DMS114 treated with DMSO at 0.1 percent for 48 hours (cell line): ENCODE results near the gene ARHGEF7.

Source experiments
- DNase-seq: peaks from one replicate; lab custom pipeline; 2025; ENCODE audit not compliant: unreplicated experiment; lab: John Stamatoyannopoulos, UW

Gene ARHGEF7

GRCh38 chr13:111131611-111132010, 16.5 kb downstream of the ARHGEF7 start:
- no peak for DNase-seq

DNA sequence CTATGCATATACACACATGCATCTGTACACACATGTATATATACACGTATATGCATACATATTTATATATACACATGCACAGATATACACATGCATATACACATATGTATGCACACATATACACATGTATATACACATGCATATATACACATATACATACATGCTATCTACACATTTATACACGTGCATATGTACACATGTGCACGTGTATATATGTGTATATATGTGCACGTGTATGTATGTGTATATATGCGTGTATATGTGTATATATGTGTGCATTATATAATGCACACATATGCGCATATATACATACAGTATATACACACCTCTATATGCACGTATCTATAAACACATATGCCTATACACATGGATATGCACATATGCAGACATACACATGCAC, 17.8 kb downstream of the ARHGEF7 start:
- DNase-seq = no peak

DNA sequence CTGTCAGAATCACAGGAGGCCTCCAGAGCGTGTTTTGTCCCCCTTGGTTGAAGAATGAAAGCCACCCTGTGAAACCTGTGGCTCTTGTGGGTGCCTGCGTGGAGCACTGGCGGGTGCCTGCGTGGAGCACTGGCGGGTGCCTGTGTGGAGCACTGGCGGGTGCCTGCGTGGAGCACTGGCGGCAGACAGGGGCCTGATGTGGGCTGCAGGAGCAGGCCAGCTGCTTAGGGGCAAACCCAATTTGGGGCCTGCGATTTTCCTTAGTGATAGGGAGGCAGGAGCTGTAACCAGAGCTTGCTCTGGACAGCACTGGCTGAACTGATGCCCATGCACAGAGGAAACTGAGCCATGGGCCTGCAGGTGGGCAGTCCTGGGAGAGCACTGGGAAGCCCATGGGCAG, 24.3 kb downstream of the ARHGEF7 start:
- DNase-seq = no peak

DNA sequence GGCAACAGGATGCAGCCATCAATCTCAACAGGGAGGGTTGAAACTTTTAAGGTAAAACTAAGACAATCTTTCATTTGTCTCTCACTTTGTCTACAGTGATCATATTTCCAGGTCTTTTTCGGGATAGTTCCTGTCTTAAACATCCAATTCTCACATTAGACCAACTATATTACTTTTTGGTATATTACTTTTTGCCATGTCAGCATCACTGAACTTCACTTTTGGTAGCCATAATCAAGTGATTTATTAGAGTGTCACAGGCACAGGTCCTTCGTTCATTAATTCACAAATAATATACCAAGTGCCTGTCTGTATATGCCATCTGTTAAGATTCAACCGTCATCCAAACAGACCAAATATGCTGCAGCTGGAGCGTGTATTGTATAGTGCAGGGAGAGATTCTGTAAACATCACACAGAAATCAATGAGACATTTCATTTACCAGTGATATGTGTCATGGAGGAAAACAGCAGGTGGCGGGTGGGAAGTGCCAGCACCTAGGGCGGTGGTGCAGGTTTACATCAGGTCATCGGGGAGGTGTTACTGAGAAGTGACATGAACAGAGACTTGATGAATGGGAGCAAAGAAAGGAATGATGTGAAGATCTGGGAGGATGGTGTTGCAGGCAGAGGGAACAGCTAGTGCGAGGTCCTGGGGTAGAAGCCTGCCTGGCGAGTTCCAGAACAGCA, 24.9 kb downstream of the ARHGEF7 start:
- no peak for DNase-seq

GRCh38 chr13:111140562-111141105, 25.5 kb downstream of the ARHGEF7 start:
- DNase-seq = no peak

GRCh38 chr13:111142472-111142871, 27.4 kb downstream of the ARHGEF7 start:
- no peak for DNase-seq

DNA sequence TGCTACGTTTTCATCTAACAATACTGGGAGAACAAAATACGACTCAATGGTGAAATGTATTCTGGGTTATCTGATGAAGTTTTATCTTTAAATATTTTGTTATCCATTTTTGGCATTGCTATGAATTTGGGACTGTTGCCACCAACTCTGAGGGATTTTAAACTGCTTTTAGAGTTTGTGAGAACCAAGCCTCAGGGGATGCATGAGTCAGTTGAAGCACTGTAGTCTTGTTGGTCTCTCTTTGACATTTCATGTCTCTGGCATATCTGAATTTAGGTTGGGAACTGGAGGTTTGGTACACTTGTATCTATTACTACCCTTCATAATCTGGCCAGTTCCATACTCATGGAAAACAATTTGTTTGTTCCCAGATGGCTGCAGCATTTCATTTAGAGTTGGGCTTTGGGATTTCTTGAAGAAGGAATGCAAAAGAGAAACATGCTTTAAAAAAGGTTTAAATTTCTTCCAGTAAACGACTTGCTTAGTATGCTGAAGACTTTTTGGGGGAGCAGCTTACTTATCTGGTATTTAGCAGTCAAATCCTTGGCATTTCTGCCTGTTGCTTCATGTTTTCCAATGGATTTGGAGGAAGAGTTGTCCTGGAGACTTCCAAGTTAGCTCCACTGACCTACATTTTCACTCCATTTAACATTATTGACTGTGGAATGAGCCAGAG, 28.9 kb downstream of the ARHGEF7 start:
- DNase-seq = no peak

GRCh38 chr13:111145071-111145470, 30.0 kb downstream of the ARHGEF7 start:
- no peak for DNase-seq

DNA sequence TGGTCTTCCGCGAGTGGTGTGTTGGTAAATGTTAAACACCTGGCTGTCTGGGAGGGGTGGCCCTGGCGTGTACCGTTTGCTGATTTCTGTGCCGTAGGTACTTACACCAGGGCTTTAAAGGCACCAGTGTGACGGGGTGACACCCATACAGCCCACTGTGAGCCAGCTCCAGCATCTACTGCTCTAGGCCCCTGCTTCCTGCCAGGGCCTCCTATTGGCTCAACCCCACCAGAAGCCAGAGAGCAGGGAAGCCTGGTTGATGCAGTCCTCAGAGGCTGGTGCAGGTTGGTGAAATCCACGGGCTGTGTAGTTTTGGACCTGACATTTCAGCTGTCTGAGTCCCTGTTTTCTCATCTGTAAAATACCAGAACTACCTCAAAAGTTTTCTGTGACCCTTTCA, 30.4 kb downstream of the ARHGEF7 start:
- DNase-seq = no peak

DNA sequence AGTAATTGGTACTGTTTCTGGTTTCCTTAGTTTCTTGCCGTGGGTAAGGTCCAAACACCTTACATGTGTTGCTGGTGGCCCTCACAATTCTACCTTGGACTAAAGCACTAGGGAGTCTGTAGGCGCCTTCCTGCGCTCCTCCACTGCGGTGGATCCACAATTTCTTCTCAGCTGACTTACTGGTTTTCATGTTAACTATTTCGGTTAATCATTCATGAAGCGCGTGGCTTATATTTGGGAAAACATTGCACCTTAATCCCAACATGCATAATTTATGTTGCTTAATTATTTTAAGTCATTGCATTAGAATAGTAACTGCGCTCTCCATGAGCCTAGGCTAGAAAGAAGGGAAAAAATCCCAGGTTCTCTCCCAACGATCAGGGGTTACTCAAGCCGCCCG, 37.7 kb downstream of the ARHGEF7 start:
- DNase-seq = no peak

DNA sequence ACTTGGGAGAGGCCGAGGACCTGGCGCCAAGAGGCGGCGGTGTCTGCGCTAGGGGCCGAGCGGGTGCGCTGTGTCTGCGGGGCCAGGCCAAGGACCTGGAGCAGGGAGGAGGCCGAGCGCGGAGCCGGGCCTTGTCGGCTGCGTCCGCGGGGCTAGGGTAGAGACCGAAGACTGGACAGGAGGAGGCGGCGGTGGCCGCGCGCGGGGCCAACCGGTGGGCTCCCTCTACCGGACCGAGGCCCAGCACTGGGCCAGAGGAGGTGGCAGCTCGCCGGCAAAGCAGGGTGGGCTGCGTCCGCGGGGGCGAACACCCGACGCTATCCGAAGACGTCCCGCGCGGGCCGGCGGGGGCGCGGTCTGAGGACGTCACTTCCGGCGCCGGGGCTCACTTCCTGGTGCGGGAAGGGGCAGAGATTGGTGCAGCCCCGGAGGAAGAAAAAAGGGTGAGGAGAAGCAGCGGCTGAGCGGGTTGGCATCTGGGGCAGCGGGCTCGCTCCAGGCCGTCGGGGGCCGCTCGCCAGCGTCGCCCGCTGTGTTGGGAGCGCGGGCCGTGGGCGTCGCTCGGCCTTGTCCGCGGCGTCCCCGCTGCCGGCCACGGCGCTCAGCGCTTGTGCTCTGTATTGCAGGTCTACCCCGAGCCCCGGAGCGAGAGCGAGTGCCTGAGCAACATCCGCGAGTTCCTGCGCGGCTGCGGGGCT, 38.3 kb downstream of the ARHGEF7 start:
- DNase-seq = peak; percentile 61

- DNase-seq = no peak
These were observed 38.8 kb downstream of the ARHGEF7 start for GRCh38 chr13:111153977-111154332.

DNA sequence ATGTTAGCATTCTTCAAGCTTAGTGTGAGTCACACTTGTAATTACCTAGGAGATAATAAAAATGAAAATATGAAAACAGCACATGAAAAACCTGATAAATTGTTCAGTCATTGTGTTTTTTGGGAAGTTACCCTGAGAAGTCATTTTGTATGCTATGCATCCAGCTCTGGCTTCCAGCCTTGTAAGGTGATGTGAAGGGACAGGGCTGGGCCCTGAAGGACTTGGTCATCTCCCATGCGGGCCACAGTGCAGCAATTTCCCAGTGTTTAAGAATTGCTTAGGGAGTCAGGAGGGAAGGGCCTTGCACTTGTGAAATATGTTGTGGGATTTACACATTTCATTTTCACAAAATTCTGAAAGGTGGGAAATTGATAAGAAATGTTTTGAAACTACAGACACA, 41.3 kb downstream of the ARHGEF7 start:
- no peak for DNase-seq

DNA sequence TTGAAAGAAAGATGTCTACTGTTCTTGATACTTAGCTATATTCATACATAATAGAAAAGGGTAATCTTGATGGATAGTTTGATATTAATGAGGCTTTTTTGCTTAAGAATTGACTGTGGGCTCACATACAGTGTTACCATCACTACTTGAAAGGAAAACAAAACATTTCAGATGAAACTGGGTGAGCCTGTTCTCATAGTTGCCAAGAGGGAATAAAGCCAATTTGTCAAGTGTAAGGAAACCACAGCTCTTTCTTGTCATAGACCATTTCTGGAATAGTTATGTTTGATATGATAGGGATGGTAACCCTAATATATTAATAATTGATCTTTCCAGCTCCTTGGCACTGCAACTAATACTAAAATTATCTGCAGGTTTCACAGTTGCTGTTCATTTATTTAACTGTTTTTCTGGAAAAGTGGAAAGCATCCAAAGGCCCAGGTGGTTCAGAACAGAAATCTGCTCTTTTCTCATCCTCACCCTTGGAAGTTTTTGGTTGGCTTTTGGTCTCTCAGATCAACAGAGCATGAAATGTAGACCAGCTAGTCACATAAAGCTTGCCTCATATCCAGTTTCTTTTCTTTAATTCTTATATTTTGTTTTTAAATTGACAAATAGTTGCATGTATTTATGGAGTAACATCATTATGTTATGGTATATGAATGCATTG, 43.2 kb downstream of the ARHGEF7 start:
- DNase-seq = no peak

- no peak for DNase-seq
These were observed 44.5 kb downstream of the ARHGEF7 start for GRCh38 chr13:111159362-111160320.

DNA sequence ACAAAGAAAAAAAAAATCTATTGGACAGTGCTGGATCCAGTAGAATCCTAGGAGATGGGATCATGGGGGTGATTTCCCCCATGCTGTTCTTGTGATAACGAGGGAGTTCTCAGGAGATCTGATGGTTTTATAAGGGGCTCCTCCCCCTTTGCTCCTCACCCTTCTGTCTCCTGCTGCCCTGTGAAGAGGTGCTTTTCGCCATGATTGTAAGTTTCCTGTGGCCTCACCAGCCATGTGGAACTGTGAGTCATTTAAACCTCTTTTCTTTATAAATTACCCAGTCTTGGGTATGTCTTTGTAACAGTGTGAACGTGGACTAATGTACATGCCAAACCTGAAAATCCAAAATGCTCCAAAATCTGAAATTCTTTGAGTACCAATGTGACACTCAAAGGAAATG, 45.5 kb downstream of the ARHGEF7 start:
- DNase-seq = no peak

- DNase-seq = no peak
These were observed 46.8 kb downstream of the ARHGEF7 start for GRCh38 chr13:111161601-111162600.

DNA sequence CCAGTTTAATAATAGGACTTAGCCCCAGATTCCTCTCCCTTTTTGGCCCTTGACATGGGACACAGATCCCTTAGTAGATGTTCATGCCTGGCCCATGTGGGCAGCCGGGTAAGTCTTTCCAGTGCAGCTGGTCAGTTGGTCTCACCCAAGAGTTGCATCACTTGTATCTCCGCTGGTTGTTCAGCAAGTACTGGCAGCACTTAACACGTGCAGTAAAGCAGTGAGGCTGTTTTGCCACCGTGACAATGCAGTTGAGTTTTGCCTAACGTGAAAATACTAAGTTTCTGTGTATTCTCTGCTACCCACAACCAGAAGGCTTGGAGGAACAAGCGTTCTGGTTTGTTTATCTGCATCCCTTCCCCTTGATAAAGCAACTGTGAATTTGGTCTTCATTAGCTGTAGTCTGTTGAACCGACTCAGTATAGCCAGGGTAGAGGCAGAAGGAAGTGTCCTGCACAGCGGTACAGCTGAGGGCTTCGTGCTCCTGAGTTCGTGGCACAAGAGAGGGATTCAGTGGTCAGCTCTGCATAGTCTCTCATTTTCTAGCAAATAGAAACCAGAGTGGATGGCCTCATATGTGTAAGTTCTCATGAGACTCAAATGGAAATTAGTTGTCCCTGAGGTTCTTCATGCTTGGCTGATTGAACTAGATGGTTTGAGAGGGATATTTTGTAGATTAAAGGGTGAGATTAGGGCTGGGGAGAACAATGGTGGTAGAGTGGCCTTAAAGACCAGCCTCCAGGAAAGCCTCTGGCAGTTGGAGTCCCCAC, 50.3 kb downstream of the ARHGEF7 start:
- no peak for DNase-seq
